Measurements from ENCODE around the gene SLC26A1.

Gene SLC26A1

DNA sequence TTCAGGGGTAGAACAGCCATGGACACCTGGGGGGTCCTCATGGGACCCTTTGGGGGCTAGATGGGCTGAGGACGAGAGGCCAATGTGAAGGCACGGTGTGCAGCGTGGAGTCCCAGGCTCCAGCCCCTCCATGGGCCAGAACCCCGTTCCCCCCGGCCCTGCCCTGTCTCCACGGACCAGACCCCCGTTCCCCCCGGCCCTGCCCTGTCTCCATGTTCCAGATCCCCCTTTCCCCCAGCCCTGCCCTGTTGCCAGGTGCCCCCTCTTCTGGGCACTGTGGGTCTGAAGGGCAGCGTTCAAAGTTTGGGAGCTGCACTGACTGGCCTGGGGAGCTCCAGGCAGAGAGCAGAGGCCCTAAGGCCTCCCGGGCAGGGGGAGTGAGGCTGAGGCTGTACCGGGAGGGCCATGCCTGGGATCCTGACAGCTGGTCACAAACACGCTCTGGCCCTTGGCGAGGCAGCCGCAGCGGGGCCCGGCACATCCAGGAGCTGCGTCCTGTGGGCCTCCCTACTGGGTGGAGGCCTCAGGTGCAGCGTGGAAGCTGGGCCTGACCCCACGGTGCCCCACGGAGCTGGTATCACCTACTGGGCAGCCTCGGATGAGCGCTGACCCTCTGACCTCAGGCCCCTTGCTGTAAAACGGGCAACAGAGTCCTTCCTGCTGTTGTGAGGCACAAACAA is 28.7 kb downstream of the SLC26A1 start:
- FAIRE-seq (no peak), DNase-seq (ENCODE audit: insufficient read length, low spot score) (no peak)
- TF ChIP-seq, protein P1, sequence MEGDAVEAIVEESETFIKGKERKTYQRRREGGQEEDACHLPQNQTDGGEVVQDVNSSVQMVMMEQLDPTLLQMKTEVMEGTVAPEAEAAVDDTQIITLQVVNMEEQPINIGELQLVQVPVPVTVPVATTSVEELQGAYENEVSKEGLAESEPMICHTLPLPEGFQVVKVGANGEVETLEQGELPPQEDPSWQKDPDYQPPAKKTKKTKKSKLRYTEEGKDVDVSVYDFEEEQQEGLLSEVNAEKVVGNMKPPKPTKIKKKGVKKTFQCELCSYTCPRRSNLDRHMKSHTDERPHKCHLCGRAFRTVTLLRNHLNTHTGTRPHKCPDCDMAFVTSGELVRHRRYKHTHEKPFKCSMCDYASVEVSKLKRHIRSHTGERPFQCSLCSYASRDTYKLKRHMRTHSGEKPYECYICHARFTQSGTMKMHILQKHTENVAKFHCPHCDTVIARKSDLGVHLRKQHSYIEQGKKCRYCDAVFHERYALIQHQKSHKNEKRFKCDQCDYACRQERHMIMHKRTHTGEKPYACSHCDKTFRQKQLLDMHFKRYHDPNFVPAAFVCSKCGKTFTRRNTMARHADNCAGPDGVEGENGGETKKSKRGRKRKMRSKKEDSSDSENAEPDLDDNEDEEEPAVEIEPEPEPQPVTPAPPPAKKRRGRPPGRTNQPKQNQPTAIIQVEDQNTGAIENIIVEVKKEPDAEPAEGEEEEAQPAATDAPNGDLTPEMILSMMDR (IDR thresholded peaks at IDR 0.05; ENCODE audit: insufficient read depth, missing control alignments) = no peak

DNA sequence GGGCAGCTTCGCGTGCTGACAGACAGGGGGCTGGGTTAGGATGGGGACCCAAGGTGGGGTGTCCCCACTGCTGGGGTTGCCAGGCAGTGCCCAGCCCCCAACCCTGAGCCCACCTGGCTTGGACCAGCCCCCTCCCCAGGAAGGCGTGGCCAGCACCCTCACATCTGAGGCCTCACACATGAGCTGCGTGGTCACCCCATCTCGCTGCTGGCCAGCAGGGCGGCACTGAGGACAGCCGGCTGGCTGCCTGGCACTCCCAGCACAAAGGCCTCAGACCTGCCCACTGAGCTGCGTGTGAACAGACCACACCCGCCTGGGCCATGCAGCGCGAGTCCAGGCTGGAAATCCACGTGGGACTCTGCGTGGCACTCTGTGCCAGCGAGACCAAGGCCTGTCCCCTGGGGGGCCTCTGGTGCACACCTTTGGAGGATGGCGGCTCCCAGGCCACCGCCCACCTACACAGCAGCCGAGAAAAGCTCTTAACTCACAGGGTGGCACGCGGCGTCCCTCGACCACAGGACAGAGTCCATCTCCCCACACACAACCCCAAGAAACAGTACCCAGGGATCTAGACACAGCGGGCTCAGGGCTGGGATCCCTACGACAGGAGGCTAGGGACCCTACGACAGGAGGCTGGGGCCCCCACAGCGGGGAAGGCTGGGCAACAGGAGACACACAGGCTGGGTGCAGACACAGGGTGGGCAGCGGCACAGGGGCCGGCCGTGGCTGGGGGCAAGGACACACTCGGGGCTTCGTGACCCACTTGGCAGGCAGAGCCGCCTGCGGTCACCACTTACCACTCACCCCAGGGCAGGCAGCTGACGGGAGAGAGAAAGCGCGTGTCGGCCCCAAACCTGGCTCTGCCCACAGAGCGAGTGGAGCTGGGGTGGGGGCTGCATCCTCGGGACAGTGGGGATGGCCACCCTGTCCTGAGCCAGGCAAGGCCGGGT is 29.7 kb downstream of the SLC26A1 start:
- no peak for DNase-seq (ENCODE audit: insufficient read length, low spot score)
- TF ChIP-seq, protein P1 (IDR thresholded peaks at IDR 0.05; ENCODE audit: insufficient read depth, missing control alignments) = no peak
- FAIRE-seq = no peak

DNA sequence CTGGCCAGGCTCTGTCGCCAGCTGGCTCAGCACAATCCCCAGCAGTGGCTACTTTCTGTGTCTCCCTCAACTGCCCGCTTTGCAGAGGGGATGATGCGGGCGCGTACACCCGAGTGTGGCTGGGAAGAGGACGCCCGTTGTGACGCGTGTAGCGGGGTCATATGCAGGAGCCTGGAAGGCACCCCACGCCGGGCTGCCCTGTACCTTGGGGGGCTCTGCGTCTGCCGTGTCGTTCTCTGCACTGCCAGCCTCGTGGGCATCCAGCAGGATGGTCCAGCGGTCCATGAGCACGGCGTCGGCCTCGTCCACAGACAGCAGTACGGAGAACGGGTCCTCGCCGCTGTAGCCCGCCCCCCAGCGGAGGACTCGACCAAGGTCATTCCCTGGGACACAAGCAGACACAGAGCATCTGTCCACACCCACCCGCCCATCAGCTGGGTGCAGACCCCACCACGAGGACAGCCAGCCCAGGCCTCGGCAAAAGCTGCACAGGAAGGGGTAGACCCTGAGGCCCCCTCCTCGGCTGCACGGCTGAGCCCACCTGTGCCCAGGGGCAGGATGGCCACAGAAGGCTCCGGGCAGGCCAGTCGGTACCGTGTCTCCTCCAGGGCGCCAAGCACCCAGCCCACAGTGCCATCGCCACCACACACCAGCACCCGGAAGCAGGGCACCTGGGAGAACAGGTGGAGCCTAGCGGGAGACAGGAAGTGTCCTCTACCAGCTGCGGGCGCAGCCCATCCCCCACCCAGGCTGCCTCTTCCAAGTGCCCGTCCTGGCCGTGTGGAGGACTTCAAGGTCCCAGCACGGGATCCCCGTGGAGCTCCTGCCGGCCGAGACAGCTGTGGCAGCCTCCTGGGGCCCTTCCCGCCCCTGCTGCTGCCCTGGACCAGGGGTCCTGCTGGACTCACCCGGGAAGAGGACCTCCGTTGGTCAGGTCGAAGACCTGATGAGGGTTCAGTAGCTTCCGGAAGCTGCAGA is 30.7 kb downstream of the SLC26A1 start:
- FAIRE-seq (no peak), DNase-seq (ENCODE audit: insufficient read length, low spot score) (no peak)
- TF ChIP-seq, protein P1 (IDR thresholded peaks at IDR 0.05; ENCODE audit: insufficient read depth, missing control alignments) = no peak

DNA sequence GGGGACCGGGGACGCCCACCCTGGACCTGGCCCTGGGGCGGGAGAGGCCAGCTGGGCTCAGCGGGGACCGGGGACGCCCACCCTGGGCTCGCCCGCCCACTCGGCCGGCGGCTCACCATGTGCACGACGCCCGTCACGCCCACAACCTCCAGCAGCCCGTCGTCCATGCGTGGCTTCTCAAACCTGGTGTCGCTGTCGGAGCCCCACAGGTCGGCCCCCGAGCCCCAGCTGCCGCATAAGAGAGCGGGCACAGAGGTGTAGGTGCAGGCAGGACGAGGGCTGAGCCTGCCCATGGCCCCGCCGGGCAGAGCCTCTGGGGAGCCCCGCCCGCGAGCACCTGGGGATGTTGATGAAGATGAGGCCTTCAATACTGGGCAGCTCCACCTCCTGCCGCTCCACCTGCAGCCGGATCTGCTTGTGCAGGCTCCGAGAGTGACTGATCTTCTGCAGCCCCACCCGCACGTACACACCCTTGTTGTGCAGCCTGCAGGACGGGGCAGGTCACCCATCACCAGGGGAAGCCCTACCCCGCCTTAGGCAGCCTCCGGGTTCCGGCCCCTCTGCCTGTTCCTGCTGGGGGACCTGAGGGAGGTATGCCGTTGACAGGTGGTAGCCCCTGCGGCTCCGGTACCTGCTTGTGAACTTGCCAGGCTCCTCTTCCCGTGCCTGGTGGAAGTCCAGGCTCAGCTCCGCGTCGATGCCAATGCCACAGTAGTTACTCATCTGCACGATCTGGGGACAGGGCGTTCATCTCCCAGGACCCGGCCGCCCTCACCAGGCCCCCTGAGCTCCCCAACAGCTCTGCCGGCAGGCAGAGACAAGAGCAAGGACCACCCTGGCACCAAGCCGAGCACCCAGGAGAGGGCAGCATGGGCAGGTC is 31.6 kb downstream of the SLC26A1 start:
- DNase-seq (ENCODE audit: insufficient read length, low spot score) = no peak
- no peak for FAIRE-seq
- TF ChIP-seq, protein P1 (IDR thresholded peaks at IDR 0.05; ENCODE audit: insufficient read depth, missing control alignments) = no peak

DNA sequence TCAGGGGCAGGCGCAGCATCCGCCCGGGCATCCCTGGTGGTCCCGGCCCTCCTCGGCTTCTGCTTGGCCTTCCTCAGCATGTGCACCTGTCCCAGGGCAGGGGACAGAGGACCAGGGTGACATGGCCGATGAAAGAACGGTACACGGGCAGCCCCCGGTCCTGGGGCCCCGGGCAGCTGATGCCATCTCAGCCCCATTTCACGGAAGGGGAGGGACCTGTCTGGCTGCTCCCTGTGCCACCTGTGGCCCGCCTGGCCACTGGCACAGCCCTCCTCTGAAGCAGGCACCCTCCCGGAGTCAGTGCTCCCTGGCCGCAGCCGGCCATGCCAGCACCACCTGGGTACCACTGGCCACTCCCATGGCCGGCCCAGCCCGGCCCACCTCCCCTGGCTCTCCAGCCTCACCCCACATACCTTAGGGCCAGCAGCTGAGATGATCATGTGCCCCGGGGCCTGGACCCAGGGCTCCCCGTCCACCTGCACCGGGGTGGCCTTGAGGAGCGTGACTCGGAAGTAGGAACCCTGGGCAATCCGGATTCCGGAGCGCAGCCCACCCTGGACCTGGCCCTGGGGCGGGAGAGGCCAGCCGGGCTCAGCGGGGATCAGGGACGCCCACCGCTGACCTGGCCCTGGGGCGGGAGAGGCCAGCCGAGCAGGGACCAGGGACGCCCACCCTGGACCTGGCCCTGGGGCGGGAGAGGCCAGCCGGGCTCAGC is 32.4 kb downstream of the SLC26A1 start:
- no peak for DNase-seq (ENCODE audit: insufficient read length, low spot score)
- TF ChIP-seq, protein P1 (IDR thresholded peaks at IDR 0.05; ENCODE audit: insufficient read depth, missing control alignments) = no peak
- FAIRE-seq = no peak
